Thoracic aorta (tissue), 2 donors: ENCODE measurements around the gene NBDY. TPM values are rescaled to one million over a fixed set of nuclear protein-coding genes. Genes with fewer than 3 reads are reported as not detected.
"Not testable (repeated sequence)": the region's sequence is repeated elsewhere in the genome, so short reads cannot be mapped to it uniquely, and the experiment has no call there.

Experiments
- ATAC-seq: fragments of 150-250 bp; one replicate; pipeline ENCODE4 v1.8.0; 2017; ENCODE audit warnings: low read depth; ENCODE audit not compliant: insufficient number of reproducible peaks, low FRiP score
- DNase-seq: peaks from one replicate; pipeline ENCODE4 v3.0.0-alpha.2; 2020; ENCODE audit warnings: low spot score
- H3K27ac ChIP-seq, 2 donors: fragments of 200-600 bp; sonication (generic); 1 replicate in 1 of 2; 2 replicates in 1 of 2; pipeline ENCODE4 v1.5.1; 2016; ENCODE audit warnings: mild to moderate bottlenecking in 2 of 2, moderate library complexity in 2 of 2
- H3K27me3 ChIP-seq: fragments of 200-600 bp; sonication (generic); replicated peaks from 2 replicates; pipeline ENCODE4 v1.6.0; 2016; ENCODE audit warnings: mild to moderate bottlenecking; ENCODE audit not compliant: insufficient read depth
- H3K36me3 ChIP-seq: fragments of 200-600 bp; sonication (generic); one replicate; pipeline ENCODE4 v1.5.1; 2016
- H3K4me1 ChIP-seq, 2 donors: fragments of 200-600 bp; sonication (generic); 1 replicate in 1 of 2; 2 replicates in 1 of 2; pipeline versions ENCODE4 v1.5.1 to v1.6.0; 2016; ENCODE audit warnings: low read depth in 2 of 2, mild to moderate bottlenecking in 1 of 2; ENCODE audit not compliant: control insufficient read depth in 1 of 2
- H3K4me3 ChIP-seq: fragments of 200-600 bp; sonication (generic); 2 replicates; pipeline ENCODE4 v1.5.1; 2016; ENCODE audit warnings: mild to moderate bottlenecking
- H3K9me3 ChIP-seq: fragments of 200-600 bp; sonication (generic); 2 replicates; pipeline ENCODE4 v1.5.1; 2016
- CTCF ChIP-seq: fragments of 200-600 bp; sonication (generic); IDR thresholded peaks from one replicate; pipeline ENCODE4 v1.5.1; 2019; ENCODE audit warnings: antibody characterized with exemption
- total RNA-seq, 2 donors: library from RNA; depleted of rRNA; stranded (reverse); fragments of >200 nt; gene quantifications; one replicate each; pipeline versions ENCODE4 v1.1.0 to v1.2.3, GENCODE V29; 2016

Gene NBDY
- total RNA-seq, 2 donors from 2014 or later: 8.3 to 12.0 TPM

- no peak for TF ChIP-seq CTCF
- Histone ChIP-seq H3K36me3 (no peaks in the 10 kb centered on the region), H3K4me3 (no peak overlapping the region), H3K9me3 (no peaks in the 10 kb centered on the region), H3K4me1 (peaks cover 5 to 9% of the 10 kb centered on the region in 2 donors), H3K27me3 (no peaks in the 10 kb centered on the region), H3K27ac (no peak overlapping the region)
- no peak for ATAC-seq
- no peak for DNase-seq
These were observed 36.1 kb downstream of the NBDY start for GRCh38 chrX:56764975-56765791.

GRCh38 chrX:56765811-56766553 lies 36.9 kb downstream of the NBDY start:
- DNase-seq (no peak), ATAC-seq (no peak)
- H3K27ac ChIP-seq: no peak overlapping the region
- TF ChIP-seq CTCF: no peak
- no peaks in the 10 kb centered on the region for H3K9me3 ChIP-seq
- no peaks in the 10 kb centered on the region for H3K36me3 ChIP-seq
- H3K27me3 ChIP-seq: no peaks in the 10 kb centered on the region
- no peak overlapping the region for H3K4me3 ChIP-seq
- peaks cover 5 to 9% of the 10 kb centered on the region in 2 donors for H3K4me1 ChIP-seq

- H3K9me3 ChIP-seq: no peaks in the 10 kb centered on the region
- no peak overlapping the region for H3K4me3 ChIP-seq
- H3K4me1 ChIP-seq: peaks cover 5 to 9% of the 10 kb centered on the region in 2 donors
- H3K27me3 ChIP-seq: no peaks in the 10 kb centered on the region
- ATAC-seq (no peak), DNase-seq (no peak)
- TF ChIP-seq CTCF: no peak
- no peak overlapping the region for H3K27ac ChIP-seq
- no peaks in the 10 kb centered on the region for H3K36me3 ChIP-seq
These were observed 37.7 kb downstream of the NBDY start for GRCh38 chrX:56766554-56767347.

GRCh38 chrX:56767348-56768119 lies 38.5 kb downstream of the NBDY start:
- not testable (repeated sequence) for H3K27me3 ChIP-seq, H3K4me1 ChIP-seq, DNase-seq, H3K9me3 ChIP-seq, H3K4me3 ChIP-seq, H3K27ac ChIP-seq, ATAC-seq, H3K36me3 ChIP-seq

- ATAC-seq, H3K27me3 ChIP-seq, H3K9me3 ChIP-seq, H3K27ac ChIP-seq, DNase-seq, H3K4me3 ChIP-seq, H3K4me1 ChIP-seq, H3K36me3 ChIP-seq: not testable (repeated sequence)
These were observed 39.1 kb downstream of the NBDY start for GRCh38 chrX:56768120-56768660.

- ATAC-seq, H3K27ac ChIP-seq, H3K9me3 ChIP-seq, H3K27me3 ChIP-seq, H3K4me3 ChIP-seq, DNase-seq, H3K36me3 ChIP-seq, H3K4me1 ChIP-seq: not testable (repeated sequence)
These were observed 43.9 kb downstream of the NBDY start for GRCh38 chrX:56772675-56773521.

GRCh38 chrX:56773522-56774060 lies 44.5 kb downstream of the NBDY start:
- H3K4me3 ChIP-seq, H3K27me3 ChIP-seq, H3K4me1 ChIP-seq, H3K36me3 ChIP-seq, ATAC-seq, H3K27ac ChIP-seq, H3K9me3 ChIP-seq, DNase-seq: not testable (repeated sequence)
